Activated CD4-positive, alpha-beta T cell treated with anti-CD3 and anti-CD28 coated beads, Interleukin-2, Interleukin-4, amounts not matched to agents 100 ng/mL and 50 ng/mL, durations not matched to agents 16 hours and 8 hours (primary cell): ENCODE results near the gene SQOR.
A peak's percentile ranks its signal among the peaks of the same experiment; 100 is the strongest.

Experiments used
- DNase-seq: peaks from one replicate; pipeline ENCODE4 v3.0.0-alpha.2; 2020; ENCODE audit warnings: low spot score

Gene SQOR

GRCh38 chr15:45634432-45635190, at the start of gene SQOR:
Gene SQOR (plus strand): TSS chr15:45635029. CDS start chr15:45658924, 23,895 bp downstream.
- peak; percentile 77 for DNase-seq

- no peak for DNase-seq
Measured at GRCh38 chr15:45585069-45585791, 49.6 kb upstream of the SQOR start.

- no peak for DNase-seq
Measured at GRCh38 chr15:45586125-45586524, 48.7 kb upstream of the SQOR start.

- DNase-seq: no peak
Measured at GRCh38 chr15:45586601-45587094, 48.2 kb upstream of the SQOR start.

GRCh38 chr15:45587095-45587862, 47.5 kb upstream of the SQOR start, which contains the start of gene BLOC1S6:
Gene BLOC1S6 (plus strand): TSS chr15:45587379. CDS start chr15:45587444, 65 bp downstream.
- DNase-seq: peak; percentile 88

- no peak for DNase-seq
Measured at GRCh38 chr15:45587863-45588170, 47.0 kb upstream of the SQOR start.

- DNase-seq: no peak
Measured at GRCh38 chr15:45588219-45588875, 46.5 kb upstream of the SQOR start.

GRCh38 chr15:45589256-45589655, 45.6 kb upstream of the SQOR start:
- DNase-seq: no peak

GRCh38 chr15:45594319-45594718, 40.5 kb upstream of the SQOR start:
- DNase-seq: no peak

- no peak for DNase-seq
Measured at GRCh38 chr15:45594835-45595530, 39.8 kb upstream of the SQOR start.

GRCh38 chr15:45603881-45604280, 30.9 kb upstream of the SQOR start:
- DNase-seq: no peak

GRCh38 chr15:45604326-45604725, 30.5 kb upstream of the SQOR start:
- DNase-seq: no peak

- peak; percentile 28 for DNase-seq
Measured at GRCh38 chr15:45606413-45606812, 28.4 kb upstream of the SQOR start.

- DNase-seq: no peak
Measured at GRCh38 chr15:45606841-45607240, 28.0 kb upstream of the SQOR start.

GRCh38 chr15:45611305-45611704, 23.5 kb upstream of the SQOR start:
- peak; percentile 31 for DNase-seq

GRCh38 chr15:45612790-45613415, 21.9 kb upstream of the SQOR start:
- no peak for DNase-seq

GRCh38 chr15:45616901-45617323, 17.9 kb upstream of the SQOR start:
- DNase-seq: no peak

- DNase-seq: peak; percentile 18
Measured at GRCh38 chr15:45618813-45619212, 16.0 kb upstream of the SQOR start.

- DNase-seq: no peak
Measured at GRCh38 chr15:45628136-45628535, 6.7 kb upstream of the SQOR start.

- DNase-seq: no peak
Measured at GRCh38 chr15:45630917-45631691, 3.7 kb upstream of the SQOR start.
